Choroid plexus epithelial cell (primary cell): ENCODE results near the gene PLCB1.

ENCODE experiments used
- DNase-seq: peaks from one replicate; pipeline ENCODE4 v3.0.0-alpha.2; 2010; ENCODE audit warnings: low read depth
- H3K4me3 ChIP-seq: 2 replicates; pipeline ENCODE4 v1.5.1; 2011; ENCODE audit warnings: low read depth, mild to moderate bottlenecking, control low read depth, low read length, moderate library complexity
- TF ChIP-seq, protein P1 (sequence below): conservative IDR thresholded peaks from 2 replicates; pipeline ENCODE4 v1.5.1; 2011; ENCODE audit warnings: low read depth, mild to moderate bottlenecking, control low read depth, inconsistent platforms, low read length, moderate library complexity

Gene PLCB1

DNA sequence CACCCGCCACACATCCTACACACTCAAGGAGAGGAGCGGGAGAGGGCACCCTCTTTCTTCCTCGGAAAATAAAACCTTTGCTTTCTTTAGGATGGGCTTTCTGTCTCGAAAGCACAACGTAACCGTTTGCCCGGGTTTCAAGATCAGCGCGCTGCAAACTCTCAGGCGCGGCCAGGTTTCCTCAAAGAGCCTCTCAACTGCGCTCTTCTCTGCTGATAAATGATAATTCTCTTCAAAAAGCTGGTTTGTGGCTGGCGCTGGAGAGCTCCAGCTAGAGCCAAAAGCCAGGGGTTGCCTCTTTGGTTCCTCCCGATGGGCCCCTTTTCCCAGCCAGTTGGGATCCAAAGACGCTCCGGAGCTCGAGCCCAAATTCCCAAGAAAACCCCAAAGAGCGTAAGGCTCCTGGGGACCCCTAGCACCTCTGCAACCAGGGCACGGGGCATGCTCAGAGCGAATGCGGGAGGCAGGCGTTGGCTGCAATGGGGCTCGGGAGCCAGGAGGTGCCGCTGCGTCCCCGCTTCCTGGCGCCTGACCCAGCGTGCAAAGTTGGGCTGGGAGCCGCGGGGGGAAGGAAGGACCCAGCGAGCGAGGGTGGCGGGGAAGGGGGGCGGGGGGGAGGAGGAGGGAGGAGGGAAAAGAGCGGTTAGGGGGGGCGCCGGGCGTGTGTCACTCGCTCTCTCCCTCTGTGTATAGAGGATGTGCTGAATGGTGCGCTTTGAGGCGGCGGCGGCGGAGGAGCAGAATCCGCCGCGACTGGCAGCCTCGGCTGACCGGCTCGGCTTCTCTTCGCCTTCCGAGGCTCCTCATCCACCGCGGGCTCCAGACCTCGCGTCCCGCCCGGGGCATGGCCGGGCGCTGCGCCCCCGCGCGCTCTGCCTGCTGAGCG is at the start of gene PLCB1:
Gene PLCB1, plus strand, starts transcription at position 669 of the 886 bp plus-strand sequence. CDS start 386 bp downstream, outside the sequence.
- peak; percentile 89 for DNase-seq
- TF ChIP-seq, protein P1, sequence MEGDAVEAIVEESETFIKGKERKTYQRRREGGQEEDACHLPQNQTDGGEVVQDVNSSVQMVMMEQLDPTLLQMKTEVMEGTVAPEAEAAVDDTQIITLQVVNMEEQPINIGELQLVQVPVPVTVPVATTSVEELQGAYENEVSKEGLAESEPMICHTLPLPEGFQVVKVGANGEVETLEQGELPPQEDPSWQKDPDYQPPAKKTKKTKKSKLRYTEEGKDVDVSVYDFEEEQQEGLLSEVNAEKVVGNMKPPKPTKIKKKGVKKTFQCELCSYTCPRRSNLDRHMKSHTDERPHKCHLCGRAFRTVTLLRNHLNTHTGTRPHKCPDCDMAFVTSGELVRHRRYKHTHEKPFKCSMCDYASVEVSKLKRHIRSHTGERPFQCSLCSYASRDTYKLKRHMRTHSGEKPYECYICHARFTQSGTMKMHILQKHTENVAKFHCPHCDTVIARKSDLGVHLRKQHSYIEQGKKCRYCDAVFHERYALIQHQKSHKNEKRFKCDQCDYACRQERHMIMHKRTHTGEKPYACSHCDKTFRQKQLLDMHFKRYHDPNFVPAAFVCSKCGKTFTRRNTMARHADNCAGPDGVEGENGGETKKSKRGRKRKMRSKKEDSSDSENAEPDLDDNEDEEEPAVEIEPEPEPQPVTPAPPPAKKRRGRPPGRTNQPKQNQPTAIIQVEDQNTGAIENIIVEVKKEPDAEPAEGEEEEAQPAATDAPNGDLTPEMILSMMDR = peak; percentile 86
- H3K4me3 ChIP-seq = peak within 1 kb of the TSS; percentile 66

DNA sequence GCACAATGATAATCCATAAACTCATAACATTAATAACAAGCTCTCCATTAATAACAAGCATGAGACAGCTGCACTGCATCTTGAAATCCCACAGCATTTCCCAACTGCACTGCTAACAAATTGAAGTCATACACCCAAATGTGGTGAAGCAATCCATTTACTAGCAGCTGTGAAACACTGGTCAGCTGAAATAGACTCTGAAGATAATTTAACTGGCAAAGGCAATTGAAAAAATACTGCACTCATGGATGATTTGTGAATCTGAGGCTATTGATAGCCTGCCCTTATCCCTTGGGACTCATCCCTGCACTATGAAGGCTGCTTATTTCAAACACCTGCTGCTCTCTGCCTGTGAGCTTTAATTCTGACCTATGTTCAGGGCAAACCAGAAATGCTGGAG is 49.1 kb upstream of the PLCB1 start:
- TF ChIP-seq, protein P1 = no peak
- no peak overlapping the region for H3K4me3 ChIP-seq
- DNase-seq = peak; percentile 93

DNA sequence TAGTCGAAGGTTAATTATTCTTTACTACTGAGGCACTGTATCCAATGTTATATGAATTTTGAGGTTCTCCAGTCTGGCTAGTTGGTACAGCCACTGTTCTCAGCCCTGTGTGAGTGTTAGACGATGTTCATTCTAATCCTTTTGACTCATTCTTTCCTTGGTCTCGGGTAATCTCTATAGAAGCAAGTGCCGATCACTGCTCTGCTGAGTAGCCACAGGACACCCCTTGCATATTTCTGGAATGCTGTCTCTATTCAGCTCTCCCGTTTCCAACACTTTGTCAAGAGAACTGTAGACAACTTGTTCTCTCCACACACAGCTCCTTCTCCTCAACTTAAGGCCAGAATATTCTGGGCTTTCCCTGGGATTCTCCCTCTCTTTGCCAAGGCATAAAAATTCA is 42.4 kb upstream of the PLCB1 start:
- H3K4me3 ChIP-seq = no peak overlapping the region
- TF ChIP-seq, protein P1 = no peak
- no peak for DNase-seq

DNA sequence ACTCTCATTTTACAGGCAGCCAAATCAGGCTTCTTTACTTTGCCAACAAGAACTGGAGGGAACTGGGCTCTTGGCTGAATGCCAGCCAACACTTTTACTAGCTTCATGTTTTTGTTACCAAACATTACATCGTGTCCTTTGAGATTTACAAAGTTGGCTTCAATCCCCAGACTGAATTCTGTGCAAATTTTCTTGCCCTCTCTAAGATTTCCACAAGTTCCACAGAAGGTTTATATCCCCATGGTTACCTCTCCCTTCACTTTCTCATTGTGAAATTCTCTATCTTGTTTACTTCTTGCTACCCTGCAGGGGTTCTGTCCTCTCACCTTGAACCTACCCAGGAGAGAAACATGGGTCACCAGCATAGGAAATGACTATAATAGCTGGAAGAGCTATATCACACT is 37.6 kb upstream of the PLCB1 start:
- TF ChIP-seq, protein P1 = no peak
- H3K4me3 ChIP-seq = no peak overlapping the region
- peak; percentile 98 for DNase-seq

DNA sequence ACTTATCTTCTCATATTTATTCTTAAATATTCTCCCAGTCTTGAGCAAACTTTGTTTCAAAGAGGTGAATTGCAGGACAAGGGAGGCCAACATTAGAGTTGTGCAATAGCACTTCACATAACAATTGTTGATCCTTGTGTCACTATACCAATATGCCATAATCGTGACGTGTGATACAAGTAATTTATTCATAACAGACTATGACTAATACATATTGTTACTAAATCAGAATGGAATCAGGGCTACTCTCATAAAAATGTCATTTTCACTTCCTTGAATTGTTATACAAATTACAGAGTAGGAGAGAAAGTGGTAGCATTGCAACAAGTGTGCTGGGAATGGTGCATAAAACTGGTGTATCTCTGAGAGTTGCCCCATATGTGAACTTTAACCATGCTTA is 37.2 kb upstream of the PLCB1 start:
- no peak overlapping the region for H3K4me3 ChIP-seq
- TF ChIP-seq, protein P1 = no peak
- DNase-seq = no peak

DNA sequence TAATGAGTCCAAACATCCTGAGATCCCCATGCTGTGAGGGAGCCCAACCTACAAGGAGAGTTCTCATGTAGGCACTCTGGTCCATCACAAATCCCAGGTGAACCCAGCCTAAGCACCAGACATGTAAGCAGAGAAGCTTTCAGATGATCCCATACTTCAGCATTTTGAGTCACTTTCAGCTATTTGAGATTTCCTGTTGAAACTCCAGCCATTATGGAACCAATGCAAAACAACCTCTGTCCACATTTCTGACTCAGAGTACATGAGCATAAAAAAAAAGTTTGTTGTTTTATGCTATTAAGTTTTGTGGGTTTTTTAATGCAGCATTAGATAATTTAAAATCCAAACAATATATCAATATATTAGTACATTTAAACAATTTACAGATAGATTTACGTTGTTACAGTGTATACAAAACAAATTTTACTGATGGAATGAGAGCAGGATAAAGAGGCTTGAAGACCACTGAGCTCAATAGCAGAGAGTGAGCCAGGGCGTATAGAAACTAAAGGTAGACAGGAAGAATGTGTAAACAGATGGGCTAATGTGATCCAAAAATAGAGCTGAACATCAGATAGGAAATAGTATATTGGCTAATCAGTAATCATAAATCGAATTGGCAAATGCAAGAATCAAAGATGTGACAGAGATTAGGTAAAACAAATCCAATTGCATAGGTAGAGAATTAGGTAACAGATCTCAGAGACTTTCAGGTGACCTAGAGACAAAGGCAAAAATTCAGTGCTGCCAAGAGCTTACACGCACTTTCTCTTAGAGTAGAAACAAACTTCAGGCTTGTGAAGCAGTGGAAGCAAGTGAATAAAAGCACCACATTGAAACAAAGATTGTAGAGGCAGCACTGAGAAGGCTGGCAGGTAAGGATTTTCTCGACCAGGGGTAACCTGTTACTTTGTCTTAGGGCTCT is 36.2 kb upstream of the PLCB1 start:
- DNase-seq = peak; percentile 80
- TF ChIP-seq, protein P1 = no peak

More for the DNA sequence above, 36.2 kb upstream of the PLCB1 start:
- H3K4me3 ChIP-seq = no peak overlapping the region
